HEK293T (cell line): ENCODE data around the gene PPP1R14C.

Experiments
- BHLHE40 ChIP-seq: fragments of 450-650 bp; IDR thresholded peaks from 2 replicates; pipeline ENCODE4 v1.6.1; 2016; ENCODE audit warnings: mild to moderate bottlenecking, moderate library complexity, borderline replicate concordance
- NFRKB ChIP-seq: fragments of 450-650 bp; IDR thresholded peaks from 2 replicates; pipeline ENCODE4 v1.6.1; 2016; ENCODE audit warnings: mild to moderate bottlenecking, moderate library complexity
- SP1 ChIP-seq: fragments of 450-650 bp; IDR thresholded peaks from 2 replicates; pipeline ENCODE4 v1.6.1; 2017

DNA sequence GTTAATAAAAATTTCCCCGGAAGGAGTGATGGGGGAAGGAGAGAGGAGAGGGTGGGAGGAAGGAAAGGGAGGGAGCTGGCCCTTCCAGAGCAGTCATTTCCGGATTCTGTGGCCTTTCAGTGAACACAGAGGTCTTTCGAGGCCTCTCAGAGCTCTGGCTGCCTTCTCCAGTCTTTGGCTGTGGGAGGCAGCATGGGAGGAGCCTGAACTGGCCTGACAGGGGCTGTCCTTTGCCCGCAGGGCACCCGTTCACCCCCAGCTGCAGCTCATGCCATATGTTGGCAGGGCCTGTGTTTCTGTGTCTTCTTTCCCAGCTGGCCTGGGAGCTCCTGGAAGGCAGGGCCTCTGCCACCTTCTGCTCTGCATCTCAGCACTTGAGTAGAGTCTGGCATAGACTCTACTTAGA, 95.5 kb downstream of the PPP1R14C start:
- TF ChIP-seq SP1 (no peak), NFRKB (no peak), BHLHE40 (no peak)
